Mesothelial cell of epicardium (in vitro differentiated cells): Measurements from ENCODE around the gene KLHL26. TPM values are rescaled to one million over a fixed set of nuclear protein-coding genes. Genes with fewer than 3 reads are reported as not detected.
A peak's percentile ranks its signal among the peaks of the same experiment; 100 is the strongest.

Experiments used
- DNase-seq, 2 experiments: peaks; one replicate each; pipeline ENCODE4 v3.0.0; 2021; ENCODE audit warnings: low spot score in 2 of 2; ENCODE audit not compliant: unreplicated experiment in 2 of 2
- H3K27ac Mint-ChIP-seq: 2 replicates; pipeline ENCODE4 v1.8.0; 2021; ENCODE audit warnings: mixed read lengths
- H3K27me3 Mint-ChIP-seq: 2 replicates; pipeline ENCODE4 v1.8.0; 2021; ENCODE audit warnings: low read depth, mixed read lengths
- H3K36me3 Mint-ChIP-seq: 2 replicates; pipeline ENCODE4 v1.8.0; 2021; ENCODE audit warnings: mixed read lengths
- H3K4me1 Mint-ChIP-seq: 2 replicates; pipeline ENCODE4 v1.8.0; 2021; ENCODE audit warnings: mixed read lengths
- H3K4me3 Mint-ChIP-seq: 2 replicates; pipeline ENCODE4 v1.8.0; 2021; ENCODE audit warnings: mild to moderate bottlenecking, moderate library complexity, mixed read lengths
- H3K9me3 Mint-ChIP-seq: 2 replicates; pipeline ENCODE4 v1.8.0; 2021; ENCODE audit warnings: mixed read lengths
- CTCF ChIP-seq: fragments of 200-600 bp; sonication (generic); IDR thresholded peaks from one replicate; pipeline ENCODE4 v1.5.0; 2021; ENCODE audit warnings: antibody characterized with exemption; ENCODE audit not compliant: unreplicated experiment
- total RNA-seq: library from RNA; stranded (reverse); gene quantifications from 3 replicates; pipeline ENCODE4 v1.2.1, GENCODE V29; 2021

The KLHL26 gene
- total RNA-seq, 1 donor from 2014 or later, result 12.0 TPM

GRCh38 chr19:18608805-18609716, 27.8 kb upstream of the KLHL26 start:
- no peak for TF ChIP-seq CTCF
- H3K4me3 Mint-ChIP-seq, result no peak overlapping the region
- H3K36me3 Mint-ChIP-seq, result no peaks in the 10 kb centered on the region
- H3K27ac Mint-ChIP-seq, result no peak overlapping the region
- DNase-seq, result no peak
- H3K27me3 Mint-ChIP-seq, result peaks cover 84% of the 10 kb centered on the region
- peaks cover 29% of the 10 kb centered on the region for H3K4me1 Mint-ChIP-seq
- H3K9me3 Mint-ChIP-seq, result no peaks in the 10 kb centered on the region

- Mint-ChIP-seq H3K27ac (no peak overlapping the region), H3K4me1 (peaks cover 32% of the 10 kb centered on the region), H3K9me3 (no peaks in the 10 kb centered on the region), H3K4me3 (no peak overlapping the region), H3K36me3 (no peaks in the 10 kb centered on the region), H3K27me3 (peaks cover 84% of the 10 kb centered on the region)
- no peak for DNase-seq
- TF ChIP-seq CTCF, result no peak
These were observed 27.1 kb upstream of the KLHL26 start for GRCh38 chr19:18609717-18610051.

GRCh38 chr19:18610245-18610555, 26.6 kb upstream of the KLHL26 start:
- Mint-ChIP-seq H3K4me3 (no peak overlapping the region), H3K27me3 (peaks cover 84% of the 10 kb centered on the region), H3K4me1 (peaks cover 32% of the 10 kb centered on the region), H3K27ac (no peak overlapping the region), H3K36me3 (no peaks in the 10 kb centered on the region), H3K9me3 (no peaks in the 10 kb centered on the region)
- no peak for DNase-seq
- TF ChIP-seq CTCF, result no peak

- Mint-ChIP-seq H3K27ac (no peak overlapping the region), H3K27me3 (peaks cover 84% of the 10 kb centered on the region)
These were observed 26.1 kb upstream of the KLHL26 start for GRCh38 chr19:18610556-18611326.

More at GRCh38 chr19:18610556-18611326, 26.1 kb upstream of the KLHL26 start:
- TF ChIP-seq CTCF, result no peak
- H3K9me3 Mint-ChIP-seq, result no peaks in the 10 kb centered on the region
- no peaks in the 10 kb centered on the region for H3K36me3 Mint-ChIP-seq
- DNase-seq, result no peak
- H3K4me3 Mint-ChIP-seq, result peak overlapping the region; percentile 57
- peaks cover 29% of the 10 kb centered on the region for H3K4me1 Mint-ChIP-seq
